Activated CD8-positive, alpha-beta T cell treated with anti-CD3 and anti-CD28 coated beads, Interleukin-2, amount 10 ng/mL, durations not matched to agents 7 days and 5 days (primary cell): Measurements from ENCODE around the gene ZNF276. TPM values are rescaled to one million over a fixed set of nuclear protein-coding genes. Genes with fewer than 3 reads are reported as not detected.
"Not testable (repeated sequence)": the region's sequence is repeated elsewhere in the genome, so short reads cannot be mapped to it uniquely, and the experiment has no call there.

Source experiments
- ATAC-seq: fragments of 150-1000 bp; cut with Tn5 transposase; one replicate; pipeline ENCODE4 v1.10.0; 2021; ENCODE audit warnings: moderate library complexity
- CTCF ChIA-PET: fragments of 350-600 bp; sonication (Branson Sonifier 250); formaldehyde crosslinking; loops from one replicate; lab custom pipeline; 2021; ENCODE audit warnings: antibody characterized with exemption; lab: Charles Lee
- POLR2A ChIA-PET: fragments of 350-600 bp; sonication (Branson Sonifier 250); formaldehyde crosslinking; loops from one replicate; lab custom pipeline; 2021; ENCODE audit warnings: antibody characterized with exemption; lab: Charles Lee
- DNase-seq: peaks from one replicate; pipeline ENCODE4 v3.0.0-alpha.2; 2020
- H3K27ac Mint-ChIP-seq: one replicate; pipeline ENCODE4 v1.8.0; 2021; ENCODE audit warnings: mild to moderate bottlenecking, mixed read lengths
- H3K27me3 Mint-ChIP-seq: one replicate; pipeline ENCODE4 v1.8.0; 2021; ENCODE audit warnings: low read depth, mixed read lengths
- H3K36me3 Mint-ChIP-seq: one replicate; pipeline ENCODE4 v1.8.0; 2021; ENCODE audit warnings: low read depth, mixed read lengths
- H3K4me1 Mint-ChIP-seq: one replicate; pipeline ENCODE4 v1.8.0; 2021; ENCODE audit warnings: low read depth, mixed read lengths
- H3K4me3 Mint-ChIP-seq: one replicate; pipeline ENCODE4 v1.8.0; 2021; ENCODE audit warnings: mild to moderate bottlenecking, mixed read lengths
- H3K9me3 Mint-ChIP-seq: one replicate; pipeline ENCODE4 v1.8.0; 2022; ENCODE audit warnings: mixed read lengths; ENCODE audit not compliant: insufficient read depth
- total RNA-seq, 2 experiments: library from RNA; stranded (reverse); gene quantifications; one replicate each; pipeline ENCODE4 v1.2.3, GENCODE V29; 2021

ZNF276 gene
- total RNA-seq, 2 experiments from 2014 or later = 67.5 to 69.6 TPM

DNA sequence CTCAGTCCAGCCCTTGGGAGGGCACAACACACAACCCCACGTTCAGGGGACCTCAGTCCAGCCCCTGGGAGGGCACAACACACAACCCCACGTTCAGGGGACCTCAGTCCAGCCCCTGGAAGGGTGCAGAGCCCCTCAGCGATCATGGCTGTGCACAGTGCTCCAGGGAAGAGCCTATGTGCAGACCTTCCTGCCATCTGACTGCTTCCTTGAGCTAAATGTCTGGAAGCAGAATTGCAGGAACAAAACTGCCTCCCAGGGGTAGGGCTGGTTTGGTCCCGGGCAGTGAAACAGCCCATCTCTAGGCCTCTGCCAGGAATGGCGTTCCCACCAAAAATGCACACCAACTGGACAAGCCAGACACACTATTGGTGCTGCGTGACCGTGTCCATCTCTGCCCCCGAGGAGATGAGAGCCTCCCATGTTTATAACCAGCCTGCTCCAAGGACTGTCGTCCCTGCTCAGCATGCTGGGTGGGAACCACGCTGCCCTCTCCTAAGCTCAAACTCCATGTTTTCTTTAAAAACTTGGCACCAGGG lies 44.0 kb downstream of the ZNF276 start:
- Mint-ChIP-seq H3K4me1 (peaks cover 35% of the 10 kb centered on the region), H3K36me3 (peaks cover 79% of the 10 kb centered on the region), H3K27ac (peak overlapping the region; percentile 85), H3K4me3 (peak overlapping the region; percentile 62), H3K27me3 (no peaks in the 10 kb centered on the region), H3K9me3 (no peaks in the 10 kb centered on the region)
- POLR2A ChIA-PET = interaction anchor here (0.7 kb wide), 2 partner anchors 9 to 24 kb away, joined by 3 to 5 read pairs; no protein-coding TSS in a partner anchor
- ATAC-seq = no peak
- no peak for DNase-seq
- CTCF ChIA-PET = interaction anchor here (1.5 kb wide), 1 partner anchor 41 kb away, joined by 3 read pairs; no protein-coding TSS in a partner anchor

DNA sequence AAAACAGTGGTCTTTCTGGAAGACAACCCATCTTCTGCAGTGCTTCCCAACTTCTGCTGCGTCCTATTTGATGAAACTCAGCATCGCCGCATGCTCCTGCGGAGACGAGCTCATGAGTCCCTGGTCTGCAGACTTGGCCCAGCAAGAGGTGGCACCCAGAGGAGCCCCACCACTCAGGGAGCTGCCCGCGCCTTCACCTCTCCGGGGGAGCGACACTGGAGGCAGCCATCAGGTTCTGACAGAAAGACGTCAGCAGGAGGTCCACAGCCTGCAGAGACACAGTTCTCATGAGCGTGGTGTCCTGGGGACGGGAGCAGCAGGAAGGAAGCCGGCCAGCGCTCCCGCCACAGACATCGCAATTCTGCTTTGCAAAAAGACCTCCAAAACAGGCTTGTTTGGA lies 49.0 kb downstream of the ZNF276 start:
- Mint-ChIP-seq H3K4me1 (peaks cover 5% of the 10 kb centered on the region), H3K27ac (no peak overlapping the region), H3K36me3 (peaks cover 72% of the 10 kb centered on the region), H3K9me3 (no peaks in the 10 kb centered on the region), H3K27me3 (no peaks in the 10 kb centered on the region), H3K4me3 (no peak overlapping the region)
- DNase-seq (no peak), ATAC-seq (no peak)
- CTCF ChIA-PET = no interaction called here
- POLR2A ChIA-PET = no interaction called here

DNA sequence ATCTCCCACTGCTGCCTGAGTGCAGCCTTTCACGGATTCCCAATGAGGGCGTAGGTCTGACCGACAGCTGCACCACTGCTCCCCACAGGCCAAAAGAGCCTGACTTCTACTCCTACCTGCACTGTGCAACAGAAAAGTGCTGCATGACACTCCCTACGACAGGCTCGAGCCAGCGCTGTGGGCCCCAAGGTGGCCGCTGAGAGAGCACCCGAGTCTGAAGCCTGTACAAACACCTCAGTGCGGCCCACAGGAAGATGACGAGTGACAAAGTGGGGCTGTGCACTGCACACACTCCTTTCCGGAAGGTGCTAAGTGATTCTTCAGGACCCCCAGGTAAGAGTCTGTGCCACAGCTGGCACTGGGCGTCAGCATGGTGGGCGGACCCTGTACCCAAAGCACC lies 53.9 kb downstream of the ZNF276 start:
- ChIA-PET POLR2A (interaction anchor here (0.7 kb wide), 1 partner anchor 51 kb away, joined by 4 read pairs; no protein-coding TSS in a partner anchor), CTCF (no interaction called here)
- no peaks in the 10 kb centered on the region for H3K27me3 Mint-ChIP-seq
- no peaks in the 10 kb centered on the region for H3K4me1 Mint-ChIP-seq
- H3K9me3 Mint-ChIP-seq = no peaks in the 10 kb centered on the region
- no peak for ATAC-seq
- no peak overlapping the region for H3K27ac Mint-ChIP-seq
- DNase-seq = no peak
- peaks cover 63% of the 10 kb centered on the region for H3K36me3 Mint-ChIP-seq
- no peak overlapping the region for H3K4me3 Mint-ChIP-seq

DNA sequence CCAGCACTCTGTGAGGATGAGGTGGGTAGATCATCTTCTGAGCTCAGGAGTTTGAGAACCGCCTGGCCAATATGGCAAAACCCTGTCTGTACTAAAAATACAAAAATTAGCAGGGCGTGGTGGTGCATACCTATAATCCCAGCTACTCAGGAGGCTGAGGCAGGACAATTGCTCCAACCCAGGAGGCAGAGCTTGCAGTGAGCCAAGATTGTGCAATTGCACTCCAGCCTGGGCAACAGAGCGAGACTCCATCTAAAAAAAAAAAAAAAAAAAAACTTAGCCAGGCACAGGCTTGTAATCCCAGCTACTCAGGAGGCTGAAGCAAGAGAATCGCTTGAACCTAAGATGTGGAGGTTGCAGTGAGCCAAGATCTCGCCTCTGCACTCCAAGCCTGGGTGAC lies 56.9 kb downstream of the ZNF276 start:
- CTCF ChIA-PET = interaction anchor here (1.0 to 1.6 kb wide), 2 partner anchors 72 to 78 kb away, joined by 3 to 4 read pairs; no protein-coding TSS in a partner anchor
- POLR2A ChIA-PET, H3K4me3 Mint-ChIP-seq, H3K27ac Mint-ChIP-seq, DNase-seq, H3K27me3 Mint-ChIP-seq, ATAC-seq, H3K4me1 Mint-ChIP-seq, H3K9me3 Mint-ChIP-seq: not testable (repeated sequence)
- H3K36me3 Mint-ChIP-seq = peaks cover 52% of the 10 kb centered on the region

DNA sequence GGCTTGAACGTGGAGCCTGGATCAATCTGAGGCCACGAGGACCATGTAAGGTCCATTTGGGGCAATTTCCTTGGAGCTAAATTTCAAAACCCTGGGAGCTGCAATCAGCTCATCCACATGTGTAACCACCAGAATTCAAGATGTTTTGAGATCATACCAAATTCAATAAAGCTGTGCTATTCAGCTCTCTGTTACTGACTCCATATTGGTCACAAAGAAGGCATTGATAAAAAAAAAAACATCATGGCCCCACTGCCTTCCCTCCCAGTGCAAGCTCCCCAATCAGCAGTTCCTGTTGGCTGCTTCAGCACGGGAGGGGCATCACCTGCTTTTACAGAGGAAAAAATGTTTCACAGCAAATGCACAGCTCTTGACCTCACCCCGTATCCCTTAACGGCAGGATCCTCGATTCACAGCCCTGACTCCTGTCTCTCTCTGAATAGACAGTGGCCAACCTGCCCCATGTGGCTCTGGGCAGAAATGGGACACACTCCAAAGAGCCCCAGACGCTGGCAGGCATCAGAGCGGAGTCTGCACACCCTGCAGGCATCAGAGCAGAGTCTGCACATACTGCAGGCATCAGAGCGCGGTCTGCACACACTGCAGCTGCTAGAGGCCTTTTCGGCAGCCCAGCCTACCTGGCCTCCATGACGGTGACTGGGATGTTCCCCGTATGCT lies 58.0 kb downstream of the ZNF276 start:
- CTCF ChIA-PET = interaction anchor here (1.6 kb wide), 1 partner anchor 73 kb away, joined by 4 read pairs; no protein-coding TSS in a partner anchor
- ATAC-seq (no peak), DNase-seq (no peak)
- Mint-ChIP-seq H3K4me1 (peaks cover 1% of the 10 kb centered on the region), H3K4me3 (no peak overlapping the region), H3K9me3 (no peaks in the 10 kb centered on the region), H3K36me3 (peaks cover 50% of the 10 kb centered on the region), H3K27ac (no peak overlapping the region), H3K27me3 (no peaks in the 10 kb centered on the region)
- POLR2A ChIA-PET = no interaction called here

DNA sequence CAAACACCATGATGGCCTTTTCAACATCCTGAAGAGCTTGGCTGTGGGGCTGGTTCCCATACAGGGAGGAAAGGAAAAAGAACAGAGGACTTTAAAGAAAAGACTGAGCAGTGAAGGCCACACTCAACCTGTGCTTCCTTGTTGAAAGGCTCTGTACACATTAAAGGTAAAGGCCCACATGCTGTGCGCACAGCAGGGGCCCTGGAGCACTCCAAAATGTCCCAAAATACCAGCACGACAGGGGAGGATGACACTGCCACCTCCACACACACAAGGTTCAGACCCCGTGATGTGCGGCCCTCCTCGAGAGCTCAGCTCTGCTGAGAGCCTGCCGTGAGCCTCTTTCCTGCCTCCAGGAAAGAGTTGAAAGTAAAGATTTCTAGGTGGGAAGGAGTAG lies 58.6 kb downstream of the ZNF276 start:
- no peaks in the 10 kb centered on the region for H3K27me3 Mint-ChIP-seq
- no peak overlapping the region for H3K27ac Mint-ChIP-seq
- CTCF ChIA-PET = no interaction called here
- POLR2A ChIA-PET = no interaction called here
- H3K36me3 Mint-ChIP-seq = peaks cover 54% of the 10 kb centered on the region
- H3K4me3 Mint-ChIP-seq = no peak overlapping the region
- H3K9me3 Mint-ChIP-seq = no peaks in the 10 kb centered on the region
- peaks cover 6% of the 10 kb centered on the region for H3K4me1 Mint-ChIP-seq
- no peak for DNase-seq
- no peak for ATAC-seq

DNA sequence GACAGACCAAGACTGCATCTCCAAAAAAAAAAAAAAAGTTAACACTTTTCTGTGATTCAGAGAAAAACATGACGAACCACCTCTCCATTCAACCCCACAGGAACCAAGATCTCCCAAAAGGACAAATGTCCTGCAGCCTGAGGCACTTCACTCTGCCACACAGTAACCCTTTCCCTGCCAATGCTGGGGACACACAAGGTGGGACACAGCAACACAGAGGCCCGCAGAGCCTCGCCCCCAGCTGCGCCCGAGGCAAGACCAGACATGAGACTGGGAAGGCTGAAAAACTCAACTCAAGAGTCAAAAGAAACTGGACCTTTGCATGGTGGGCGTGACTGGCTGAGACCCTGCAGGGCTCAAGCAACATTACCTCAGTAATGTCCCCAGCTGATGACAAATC lies 61.2 kb downstream of the ZNF276 start:
- Mint-ChIP-seq H3K4me3 (no peak overlapping the region), H3K4me1 (peaks cover 31% of the 10 kb centered on the region), H3K27ac (no peak overlapping the region), H3K27me3 (no peaks in the 10 kb centered on the region), H3K36me3 (peaks cover 60% of the 10 kb centered on the region), H3K9me3 (no peaks in the 10 kb centered on the region)
- ATAC-seq (no peak), DNase-seq (no peak)
- ChIA-PET CTCF (no interaction called here), POLR2A (no interaction called here)

DNA sequence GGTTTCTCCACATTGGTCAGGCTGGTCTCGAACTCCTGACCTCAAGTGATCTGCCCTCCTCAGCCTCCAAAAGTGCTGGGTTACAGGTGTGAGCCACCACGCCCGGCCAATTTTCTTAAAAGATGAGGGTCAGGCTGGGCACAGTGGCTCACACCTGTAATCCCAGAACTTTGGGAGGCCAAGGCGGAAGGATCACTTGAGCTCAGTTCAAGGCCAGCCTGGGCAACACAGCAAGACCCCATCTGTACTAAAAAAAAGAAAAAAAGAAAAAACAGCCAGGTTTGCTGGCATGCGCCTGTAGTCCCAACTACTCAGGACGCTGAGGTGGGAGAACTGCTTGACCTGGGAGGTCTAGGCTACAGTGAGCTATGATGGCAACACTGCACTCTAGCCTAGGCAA lies 62.6 kb downstream of the ZNF276 start:
- not testable (repeated sequence) for H3K27ac Mint-ChIP-seq, ATAC-seq, DNase-seq, H3K27me3 Mint-ChIP-seq, H3K9me3 Mint-ChIP-seq, H3K4me3 Mint-ChIP-seq
- Mint-ChIP-seq H3K4me1 (peaks cover 33% of the 10 kb centered on the region), H3K36me3 (peaks cover 60% of the 10 kb centered on the region)
- ChIA-PET POLR2A (interaction anchor here (0.5 to 0.7 kb wide), 3 partner anchors 89 to 272 kb away, joined by 3 to 4 read pairs (median 3); partner anchors contain the start of gene TCF25), CTCF (interaction anchor here (1.1 to 3.1 kb wide), 3 partner anchors 9 to 78 kb away, joined by 3 to 10 read pairs (median 5); no protein-coding TSS in a partner anchor)

DNA sequence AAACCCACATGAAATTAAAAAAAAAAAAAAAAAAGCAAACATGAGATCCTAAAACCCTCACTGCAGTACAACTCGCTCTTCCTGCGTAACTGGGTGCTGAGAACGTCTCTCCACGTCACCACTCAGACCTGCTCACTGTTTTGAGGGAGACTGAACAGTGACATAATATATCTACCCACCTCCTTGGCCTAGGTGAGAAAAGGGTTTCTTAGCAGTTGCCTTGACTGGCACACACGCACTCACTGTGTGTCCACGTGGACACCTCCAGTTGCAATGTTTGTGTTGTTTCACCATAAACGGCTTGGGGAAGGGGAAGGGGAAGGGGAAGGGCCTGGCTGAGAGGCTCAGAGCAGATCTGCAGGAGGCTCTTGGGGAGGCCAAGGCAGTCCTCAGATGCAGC lies 63.1 kb downstream of the ZNF276 start:
- H3K4me3 Mint-ChIP-seq = no peak overlapping the region
- ATAC-seq (no peak), DNase-seq (no peak)
- CTCF ChIA-PET = interaction anchor here (1.1 to 10.5 kb wide), 4 partner anchors 9 to 78 kb away, joined by 3 to 116 read pairs (median 8); no protein-coding TSS in a partner anchor
- POLR2A ChIA-PET = interaction anchor here (0.5 to 0.7 kb wide), 3 partner anchors 89 to 272 kb away, joined by 3 to 4 read pairs (median 3); partner anchors contain the start of gene TCF25
- H3K36me3 Mint-ChIP-seq = peaks cover 58% of the 10 kb centered on the region
- no peaks in the 10 kb centered on the region for H3K27me3 Mint-ChIP-seq
- H3K4me1 Mint-ChIP-seq = peaks cover 33% of the 10 kb centered on the region
- H3K27ac Mint-ChIP-seq = no peak overlapping the region
- H3K9me3 Mint-ChIP-seq = no peaks in the 10 kb centered on the region

DNA sequence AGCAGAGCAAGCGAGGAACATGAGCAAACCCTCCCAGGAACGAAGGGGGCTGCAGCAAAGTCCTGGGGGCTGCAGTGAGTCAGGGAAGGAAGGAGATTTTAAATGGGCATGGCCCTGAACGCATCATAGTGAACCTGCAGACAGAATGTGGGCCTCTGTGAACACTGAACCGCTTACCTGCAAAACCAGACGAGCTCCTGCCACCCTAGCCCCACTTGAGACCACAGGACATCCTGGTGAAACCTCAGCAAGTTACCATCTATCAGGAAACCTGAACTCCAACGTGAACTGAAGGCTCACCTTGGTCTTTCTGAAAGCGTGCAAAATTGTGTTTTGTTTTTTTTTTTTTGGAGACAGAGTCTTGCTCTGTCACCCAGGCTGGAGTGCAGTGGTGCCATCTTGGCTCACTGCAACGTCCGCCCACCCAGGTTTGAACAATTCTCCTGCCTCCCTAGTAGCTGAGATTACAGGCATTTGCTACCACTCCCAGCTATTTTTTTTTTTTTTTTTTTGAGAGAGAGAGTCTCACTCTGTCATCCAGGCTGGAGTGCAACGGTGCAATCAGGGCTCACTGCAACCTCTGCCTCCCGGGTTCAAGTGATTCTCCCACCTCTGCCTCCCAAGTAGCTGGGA lies 64.3 kb downstream of the ZNF276 start:
- Mint-ChIP-seq H3K36me3 (peaks cover 54% of the 10 kb centered on the region), H3K27me3 (no peaks in the 10 kb centered on the region), H3K4me3 (peak overlapping the region; percentile 25), H3K4me1 (peaks cover 33% of the 10 kb centered on the region), H3K9me3 (no peaks in the 10 kb centered on the region), H3K27ac (peak overlapping the region; percentile 32)
- ATAC-seq = peak; percentile 83
- DNase-seq = peak; percentile 70
- ChIA-PET CTCF (interaction anchor here (0.7 to 10.5 kb wide), 3 partner anchors 75 to 86 kb away, joined by 4 to 116 read pairs (median 10); no protein-coding TSS in a partner anchor), POLR2A (no interaction called here)

DNA sequence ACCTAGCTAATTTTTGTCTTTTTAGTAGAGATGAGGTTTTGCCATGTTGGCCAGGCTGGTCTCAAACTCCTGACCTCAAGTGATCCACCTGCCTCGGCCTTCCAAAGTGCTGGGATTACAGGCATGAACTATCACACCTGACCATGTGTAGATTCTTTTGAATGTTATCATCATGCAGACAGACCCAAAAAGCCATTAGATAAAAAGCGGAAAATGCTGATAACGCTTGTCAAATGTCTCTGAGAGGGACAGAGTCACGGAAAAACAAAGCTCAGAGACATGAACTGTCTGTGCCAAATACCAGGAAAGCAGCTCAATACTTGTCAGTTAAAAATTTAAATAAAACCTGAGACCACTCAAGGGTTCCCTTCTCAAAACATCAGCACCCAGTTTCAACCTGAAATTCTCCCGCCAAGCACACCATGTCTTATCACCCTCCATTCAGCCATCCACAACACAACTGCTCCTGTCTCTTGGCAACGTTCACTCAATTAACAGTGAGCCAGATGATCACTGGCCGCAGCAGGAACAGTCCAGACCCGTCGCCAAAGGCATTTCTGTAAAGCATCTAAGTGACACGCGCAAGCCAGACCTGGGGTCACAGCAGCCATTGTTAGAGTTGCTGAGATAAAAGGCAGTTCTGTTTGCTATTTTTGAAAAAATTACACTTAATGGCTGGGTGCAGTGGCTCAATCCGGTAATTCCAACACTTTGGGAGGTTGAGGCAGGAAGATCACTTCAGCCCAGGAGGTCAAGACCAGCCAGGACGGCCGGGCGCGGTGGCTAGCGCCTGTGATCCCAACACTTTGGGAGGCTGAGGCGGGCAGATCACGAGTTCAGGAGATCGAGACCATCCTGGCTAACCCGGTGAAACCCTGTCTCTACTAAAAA lies 65.4 kb downstream of the ZNF276 start:
- DNase-seq (no peak), ATAC-seq (no peak)
- peaks cover 33% of the 10 kb centered on the region for H3K4me1 Mint-ChIP-seq
- peaks cover 64% of the 10 kb centered on the region for H3K36me3 Mint-ChIP-seq
- H3K9me3 Mint-ChIP-seq = no peaks in the 10 kb centered on the region
- peak overlapping the region; percentile 5 for H3K4me3 Mint-ChIP-seq
- ChIA-PET CTCF (interaction anchor here (3.1 to 10.5 kb wide), 2 partner anchors 74 to 79 kb away, joined by 10 to 116 read pairs; no protein-coding TSS in a partner anchor), POLR2A (no interaction called here)
- peak overlapping the region; percentile 63 for H3K27ac Mint-ChIP-seq
- no peaks in the 10 kb centered on the region for H3K27me3 Mint-ChIP-seq
